Measurements from ENCODE around the gene PRMT3.

- TF ChIP-seq CTCF (IDR thresholded peaks at IDR 0.05): no peak
- no peak for TF ChIP-seq POLR2A (IDR thresholded peaks at IDR 0.05)
Measured at GRCh38 chr11:20448834-20449233, 61.3 kb downstream of the PRMT3 start.

Data from esophagus squamous epithelium (tissue), 4 donors.